A549 (cell line): ENCODE results near the gene HIVEP3.

Experiments
- BHLHE40 ChIP-seq: IDR thresholded peaks from 2 replicates; pipeline ENCODE4 v1.6.1; 2012; ENCODE audit warnings: low read depth, low read length, inconsistent platforms
- JUNB ChIP-seq: fragments of >200 bp; sonication (Bioruptor Twin); formaldehyde crosslinking; IDR thresholded peaks from 2 replicates; pipeline ENCODE4 v1.6.1; 2016
- PHF8 ChIP-seq: fragments of 200-600 bp; sonication (generic); IDR thresholded peaks from 2 replicates; pipeline ENCODE4 v1.6.1; 2016; ENCODE audit warnings: low read depth, mild to moderate bottlenecking, antibody characterized with exemption, moderate library complexity, borderline replicate concordance
- POLR2A ChIP-seq: IDR thresholded peaks from 2 replicates; pipeline ENCODE4 v1.6.1; 2012; ENCODE audit warnings: mild to moderate bottlenecking, low read length
- TF ChIP-seq, protein P1 (sequence below): IDR thresholded peaks from 2 replicates; pipeline ENCODE4 v1.6.1; 2012

DNA sequence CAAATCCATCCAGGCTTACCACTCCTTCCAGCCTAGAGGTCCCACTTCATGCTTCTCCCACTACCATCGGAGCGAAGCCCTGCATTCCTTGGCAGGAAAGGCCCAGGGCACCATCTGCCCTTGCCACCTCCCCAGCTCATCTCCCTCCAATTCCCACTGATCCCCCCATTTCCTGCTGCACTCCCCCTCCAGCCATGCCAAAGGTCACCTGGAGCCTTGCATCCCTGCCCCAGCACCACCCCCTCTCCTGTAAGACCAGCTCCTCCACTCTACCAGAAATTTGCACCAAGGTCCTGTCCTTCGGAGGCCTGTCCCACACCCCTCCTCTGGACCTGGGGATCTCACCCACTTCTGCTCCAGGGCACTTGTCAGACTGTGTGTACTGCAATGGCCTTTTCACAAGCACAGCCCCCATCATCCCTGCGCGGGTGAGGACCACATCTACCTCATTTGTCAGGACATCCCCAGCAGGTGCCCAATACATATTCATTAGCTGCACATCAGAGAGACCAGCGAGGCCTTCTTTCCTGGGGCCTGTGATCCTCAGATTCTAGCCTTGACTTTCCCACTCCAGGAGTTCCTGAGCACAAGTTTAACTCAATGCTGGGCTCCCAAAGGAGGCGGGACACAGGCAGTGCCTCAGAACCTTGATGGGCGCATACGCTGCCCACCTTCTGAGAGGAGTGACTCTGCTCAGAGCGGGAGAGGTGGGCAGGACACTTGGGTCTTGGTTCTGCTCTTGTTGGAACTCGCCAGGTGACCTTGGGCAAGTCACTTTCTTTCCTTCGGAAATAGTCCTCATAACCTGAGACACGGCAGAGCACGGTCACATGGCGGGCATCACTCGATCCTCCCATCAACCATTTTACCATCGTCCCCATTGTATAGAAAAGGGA is 384.3 kb downstream of the HIVEP3 start:
- TF ChIP-seq PHF8 (no peak), JUNB (no peak), BHLHE40 (no peak), POLR2A (no peak)
- TF ChIP-seq, protein P1, sequence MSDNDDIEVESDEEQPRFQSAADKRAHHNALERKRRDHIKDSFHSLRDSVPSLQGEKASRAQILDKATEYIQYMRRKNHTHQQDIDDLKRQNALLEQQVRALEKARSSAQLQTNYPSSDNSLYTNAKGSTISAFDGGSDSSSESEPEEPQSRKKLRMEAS, result no peak
